ENCODE measurements around the gene PALM.
"Not testable (repeated sequence)": the region's sequence is repeated elsewhere in the genome, so short reads cannot be mapped to it uniquely, and the experiment has no call there.

PALM gene

DNA sequence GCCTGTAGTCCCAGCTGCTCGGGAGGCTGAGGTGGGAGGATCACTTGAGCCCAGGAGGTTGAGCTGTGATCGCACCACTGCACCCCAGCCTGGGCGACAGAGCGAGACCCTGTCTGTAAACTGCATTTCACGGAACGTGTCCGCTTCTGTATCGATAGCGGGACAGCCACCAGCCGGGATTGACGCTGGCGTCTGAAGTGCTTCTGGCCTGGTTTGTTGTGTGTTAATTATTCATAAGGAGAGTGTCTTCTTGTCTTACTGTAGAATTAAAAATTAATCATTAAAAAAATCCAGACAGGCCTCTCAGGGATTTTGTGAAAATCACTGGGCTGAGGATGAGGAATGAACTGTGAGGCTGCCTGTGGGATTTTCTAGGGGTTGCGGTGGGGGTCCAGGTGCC lies 26.0 kb downstream of the PALM start:
- no peak for DNase-seq

DNA sequence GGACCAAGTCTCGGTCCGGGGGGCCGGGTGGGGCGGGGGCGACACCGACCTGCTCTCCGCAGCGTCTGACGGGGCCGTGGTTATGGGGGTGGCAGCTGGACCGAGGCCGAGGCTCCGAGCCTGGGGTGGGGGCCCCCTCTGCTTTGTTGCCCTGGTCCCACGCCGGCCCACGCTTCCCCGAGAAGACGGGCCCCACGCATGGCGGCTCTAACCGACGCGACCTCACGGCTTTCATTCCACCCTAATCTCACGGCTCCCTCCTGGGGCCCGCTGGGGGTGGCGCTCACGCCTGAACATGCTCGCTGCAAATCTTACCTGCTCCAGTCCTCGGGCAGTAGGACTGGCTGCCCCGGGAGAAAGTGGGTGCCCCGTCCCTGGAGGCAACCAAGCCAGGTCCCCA lies 27.4 kb downstream of the PALM start:
- no peak for DNase-seq

DNA sequence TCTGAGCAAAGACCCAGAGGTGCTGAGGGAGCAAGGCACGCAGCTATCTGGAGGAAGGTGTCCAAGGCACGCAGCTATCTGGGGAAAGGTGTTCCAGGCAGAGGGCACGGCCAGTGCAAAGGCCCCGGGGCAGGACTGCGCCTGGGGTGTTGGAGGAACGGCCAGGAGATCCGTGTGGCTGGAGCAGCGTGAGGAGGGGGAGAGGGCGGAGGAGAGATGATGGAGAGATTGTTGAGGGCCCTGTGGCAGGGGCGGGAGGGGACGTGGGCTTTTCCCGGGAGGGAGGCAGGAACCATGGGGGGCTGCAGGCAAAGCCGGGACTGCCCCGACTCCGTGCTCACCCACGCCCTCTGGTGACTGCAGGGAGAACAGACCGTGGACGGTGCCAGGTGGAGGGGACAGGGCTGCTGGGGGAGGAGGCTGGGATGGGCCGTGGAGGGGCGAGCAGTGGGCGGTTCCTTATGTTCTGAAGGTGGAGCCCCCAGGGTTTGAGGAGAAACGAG lies 28.9 kb downstream of the PALM start:
- DNase-seq = no peak

DNA sequence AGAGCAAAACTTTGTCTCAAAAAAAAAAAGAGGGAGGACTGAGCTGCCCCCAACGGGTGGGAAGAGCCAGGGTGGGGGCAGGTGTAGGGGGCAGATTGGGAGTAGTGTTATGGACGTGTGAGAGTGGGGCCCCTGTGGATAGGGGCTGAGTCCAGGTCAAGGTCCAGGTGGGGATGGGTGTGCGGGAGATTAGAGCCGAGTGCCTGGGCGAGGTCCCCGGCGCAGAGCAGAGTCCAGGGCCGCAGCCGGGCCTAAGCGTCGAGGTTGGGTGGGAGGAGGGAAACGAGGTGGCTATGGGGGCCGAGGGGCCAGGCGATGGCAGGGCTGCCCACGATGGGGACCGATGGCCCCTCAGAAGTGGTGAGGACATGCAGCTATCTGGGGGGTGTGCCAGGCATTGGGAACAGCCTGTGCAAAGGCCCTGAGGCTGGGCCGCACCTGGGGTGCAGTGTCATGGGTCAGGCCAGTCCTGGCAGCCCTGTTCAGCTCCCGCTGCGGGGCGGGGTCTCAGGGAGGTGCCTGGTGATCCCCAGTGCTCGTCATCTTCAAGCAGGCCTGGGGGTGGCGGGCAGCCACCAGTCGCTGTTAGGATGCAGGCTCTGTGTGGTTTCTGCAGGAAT lies 29.9 kb downstream of the PALM start:
- DNase-seq = no peak

DNA sequence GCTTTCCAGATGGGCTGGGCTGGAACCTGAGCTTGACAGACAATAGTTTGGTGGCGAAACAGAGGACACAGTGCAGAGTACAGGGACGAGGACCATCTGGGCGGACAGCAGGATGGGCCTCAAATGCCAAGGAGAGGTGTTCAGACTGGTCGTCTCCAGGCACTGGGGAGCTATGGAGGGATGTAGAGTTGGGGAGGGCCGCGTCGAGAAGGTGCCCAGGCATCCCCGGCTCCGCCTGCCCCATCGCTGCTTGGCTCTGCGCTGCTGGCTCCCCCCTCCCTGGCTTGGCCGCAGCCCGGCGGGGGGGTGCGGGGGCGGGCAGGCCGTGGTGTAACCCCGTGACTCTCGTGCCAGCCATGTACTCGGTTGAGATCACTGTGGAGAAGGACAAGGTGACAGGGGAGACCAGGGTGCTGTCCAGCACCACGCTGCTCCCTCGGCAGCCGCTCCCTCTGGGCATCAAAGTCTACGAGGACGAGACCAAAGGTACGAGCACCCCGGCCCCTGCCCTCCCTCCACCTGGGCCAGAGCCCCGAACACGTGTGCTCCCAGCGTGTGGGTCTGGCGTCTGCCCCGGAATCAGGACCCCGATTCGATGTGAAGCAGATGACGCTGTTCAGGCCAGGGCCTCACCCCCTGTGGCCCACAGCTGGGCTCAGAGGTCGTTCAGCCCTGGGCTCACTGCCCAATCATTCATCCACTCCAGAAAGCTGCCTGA lies 31.4 kb downstream of the PALM start:
- DNase-seq = no peak

DNA sequence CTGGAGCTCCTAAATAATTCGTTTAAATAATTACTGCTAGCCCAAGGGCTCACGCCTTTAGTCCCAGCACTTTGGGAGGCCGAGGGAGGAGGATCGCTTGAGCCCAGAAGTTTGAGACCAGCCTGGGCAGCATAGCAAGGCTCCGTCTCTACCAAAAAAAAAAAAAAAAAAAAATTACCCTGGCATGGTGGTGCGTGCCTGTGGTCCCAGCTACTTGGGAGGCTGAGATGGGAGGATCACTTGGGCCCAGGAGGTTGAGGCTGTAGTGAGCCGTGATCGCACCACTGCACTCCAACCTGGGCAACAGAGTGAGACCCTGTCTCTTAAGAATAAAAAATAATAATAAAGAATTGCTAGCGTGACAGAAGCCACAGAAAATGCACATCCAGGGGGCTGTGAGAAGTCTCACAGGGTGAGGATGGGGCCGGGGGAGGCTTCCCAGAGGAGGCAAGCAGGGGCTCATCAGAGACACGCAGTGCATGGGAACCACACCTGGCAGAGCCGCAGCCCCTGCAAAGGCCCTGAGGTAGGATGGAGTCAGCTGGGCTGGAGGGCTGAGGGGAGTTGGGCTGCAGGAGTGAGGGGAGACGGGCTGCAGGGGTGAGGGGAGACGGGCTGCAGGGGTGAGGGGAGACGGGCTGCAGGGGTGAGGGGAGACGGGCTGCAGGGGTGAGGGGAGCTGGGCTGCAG lies 32.2 kb downstream of the PALM start:
- DNase-seq = not testable (repeated sequence)

- DNase-seq = no peak
Measured at GRCh38 chr19:741506-742131, 32.9 kb downstream of the PALM start.

GRCh38 chr19:742540-743075 lies 33.9 kb downstream of the PALM start:
- DNase-seq = no peak

DNA sequence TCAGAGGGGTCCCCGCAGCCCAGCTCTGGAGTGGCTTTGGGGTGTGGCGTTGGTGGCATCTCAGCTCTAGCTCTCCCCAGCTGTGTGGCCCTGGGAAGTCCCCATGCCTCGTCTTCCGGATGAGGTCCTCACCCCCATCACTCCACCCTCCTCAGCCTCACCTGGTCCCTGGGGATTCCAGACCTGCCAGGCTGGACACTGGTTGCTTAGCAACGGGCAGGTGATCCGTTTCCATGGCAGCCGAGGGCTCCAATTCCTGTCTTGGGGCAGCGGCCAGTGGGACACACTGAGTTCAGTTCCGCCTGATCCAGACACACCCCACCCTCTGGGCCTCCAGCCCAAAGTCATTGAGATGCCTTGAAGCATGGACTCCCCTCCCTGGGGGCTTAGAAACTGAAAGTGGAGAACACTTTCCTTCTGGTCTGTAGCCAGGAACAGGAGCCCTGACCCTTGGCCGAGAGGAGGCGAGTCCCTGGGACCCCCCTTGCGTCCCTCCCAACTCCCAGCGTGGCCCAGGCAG lies 34.5 kb downstream of the PALM start:
- DNase-seq = no peak

DNA sequence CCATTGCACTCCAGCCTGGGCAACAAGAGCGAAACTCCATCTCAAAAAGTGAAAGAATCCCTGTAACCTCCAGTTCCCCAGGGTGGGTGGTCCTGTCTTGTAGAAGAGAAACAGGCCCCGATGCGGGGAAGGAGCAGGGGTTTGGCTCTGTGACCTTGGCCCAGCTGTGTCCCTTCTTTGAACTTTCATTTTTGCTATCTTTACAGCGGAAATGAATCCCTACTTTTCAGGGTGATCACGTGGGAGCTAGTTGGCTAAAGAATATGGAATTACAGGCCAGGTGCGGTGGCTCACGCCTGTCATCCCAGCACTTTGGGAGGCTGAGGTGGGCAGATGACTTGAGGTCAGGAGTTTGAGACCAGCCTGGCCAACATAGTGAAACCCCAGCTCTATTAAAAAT lies 36.4 kb downstream of the PALM start:
- not testable (repeated sequence) for DNase-seq

DNA sequence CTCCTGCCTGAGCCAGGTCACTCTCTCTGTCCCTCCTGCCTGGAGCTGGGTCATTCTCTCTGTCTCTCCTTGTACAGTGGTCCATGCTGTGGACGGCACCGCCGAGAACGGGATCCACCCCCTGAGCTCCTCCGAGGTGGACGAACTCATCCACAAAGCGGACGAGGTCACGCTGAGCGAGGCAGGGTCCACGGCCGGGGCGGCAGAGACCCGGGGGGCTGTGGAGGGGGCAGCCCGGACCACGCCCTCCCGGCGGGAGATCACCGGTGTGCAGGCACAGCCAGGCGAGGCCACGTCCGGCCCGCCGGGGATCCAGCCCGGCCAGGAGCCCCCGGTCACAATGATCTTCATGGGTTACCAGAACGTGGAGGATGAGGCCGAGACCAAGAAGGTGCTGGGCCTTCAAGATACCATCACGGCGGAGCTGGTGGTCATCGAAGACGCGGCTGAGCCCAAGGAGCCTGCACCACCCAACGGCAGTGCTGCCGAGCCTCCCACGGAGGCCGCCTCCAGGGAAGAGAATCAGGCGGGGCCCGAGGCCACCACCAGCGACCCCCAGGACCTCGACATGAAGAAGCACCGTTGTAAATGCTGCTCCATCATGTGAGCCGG lies 37.6 kb downstream of the PALM start:
- DNase-seq = no peak

DNA sequence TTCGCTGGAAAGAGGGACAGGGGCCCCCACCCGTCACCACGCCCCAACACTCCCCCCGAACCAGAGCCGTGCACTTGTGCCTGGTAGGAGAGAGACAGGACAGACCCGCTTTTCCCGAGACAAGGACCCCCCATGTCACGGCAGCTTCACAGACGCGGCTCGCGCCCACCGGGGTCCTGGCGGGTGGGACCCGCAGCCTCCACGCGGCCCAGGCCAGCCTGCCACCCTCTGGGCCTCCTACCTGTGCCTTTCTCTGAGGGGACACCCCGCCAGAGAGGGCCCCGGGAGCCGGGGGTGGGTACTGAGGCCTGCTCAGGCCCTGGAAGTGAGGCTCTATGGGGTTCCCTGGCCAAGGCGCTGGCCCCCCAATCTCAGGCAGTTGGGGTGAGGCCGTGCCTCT lies 38.2 kb downstream of the PALM start:
- DNase-seq = no peak

- no peak for DNase-seq
Measured at GRCh38 chr19:747432-748273, 38.9 kb downstream of the PALM start.

DNA sequence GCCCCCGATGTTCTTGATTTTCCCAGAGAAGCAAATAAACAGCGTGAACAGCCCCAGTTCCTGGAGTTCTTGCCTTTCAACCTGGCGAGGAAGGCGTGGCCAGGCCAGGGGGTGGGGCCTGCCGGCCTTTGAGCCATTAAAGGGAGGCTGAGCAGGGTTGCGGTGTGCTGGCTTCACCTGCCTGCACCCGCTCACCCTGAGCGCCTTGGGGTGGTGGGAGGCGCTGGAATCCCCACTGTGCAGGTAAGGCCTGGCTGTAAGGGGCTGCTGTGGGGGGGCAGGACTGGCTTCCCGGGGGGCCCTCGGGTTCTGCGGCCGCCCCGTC lies 39.5 kb downstream of the PALM start:
- no peak for DNase-seq

GRCh38 chr19:749811-750210 lies 41.1 kb downstream of the PALM start:
- DNase-seq = no peak

- no peak for DNase-seq
Measured at GRCh38 chr19:750640-751423, 42.1 kb downstream of the PALM start, which contains the start of gene MISP. MISP (plus strand) TSS chr19:751112; CDS start chr19:756947, 5,835 bp downstream.

- DNase-seq = no peak
Measured at GRCh38 chr19:751501-752341, 43.0 kb downstream of the PALM start.

DNA sequence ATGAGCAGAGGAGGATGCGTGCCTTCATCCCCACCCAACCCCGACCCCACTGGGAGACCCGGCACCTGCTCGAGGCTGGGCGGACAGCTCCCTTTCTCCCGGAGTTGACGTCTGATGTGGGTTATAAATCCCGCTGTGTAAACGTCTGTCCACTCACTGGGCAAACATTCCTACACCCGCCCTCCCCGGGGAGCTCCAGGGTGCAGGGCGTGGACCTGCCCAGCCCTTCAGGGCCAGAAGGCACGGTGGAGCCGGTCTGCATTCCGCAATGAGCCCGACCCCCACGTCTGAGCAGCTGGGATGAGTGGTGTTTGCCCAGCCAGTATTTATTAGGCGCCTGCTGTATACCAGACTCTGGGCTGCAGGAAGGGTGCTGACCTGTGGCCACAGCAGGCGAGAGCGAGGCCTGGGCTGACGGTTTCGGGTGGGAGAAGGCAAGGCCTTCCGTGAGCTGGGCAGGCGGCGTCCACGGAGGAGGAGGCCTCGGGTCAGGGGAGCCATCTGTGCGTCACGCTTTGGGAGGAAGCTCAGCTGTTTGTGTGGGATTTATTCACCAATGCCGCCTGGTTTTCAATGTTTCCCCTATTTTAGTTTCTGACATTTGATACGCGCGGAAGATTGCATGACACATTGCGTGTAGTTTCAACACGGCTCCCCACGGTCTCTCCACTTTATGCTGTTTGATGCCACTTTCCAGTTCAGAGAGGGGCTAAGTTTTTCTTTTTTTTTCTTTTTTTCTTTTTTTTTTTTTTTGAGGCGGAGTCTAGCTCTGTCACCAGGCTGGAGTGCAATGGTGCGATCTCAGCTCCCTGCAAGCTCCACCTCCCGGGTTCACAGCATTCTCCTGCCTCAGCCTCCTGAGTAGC lies 44.1 kb downstream of the PALM start:
- no peak for DNase-seq

- no peak for DNase-seq
Measured at GRCh38 chr19:754530-754929, 45.8 kb downstream of the PALM start.
